H1 (cell line): ENCODE measurements around the gene NCAPG2. TPM values are rescaled to one million over a fixed set of nuclear protein-coding genes. Genes with fewer than 3 reads are reported as not detected.

Experiments used
- microRNA-seq, 2 experiments: library from miRNA; unstranded; fragments of <30 nt; microRNA quantifications; one replicate each; pipeline versions ENCODE4 to v1.2.0, GENCODE V29; 2016 to 2020; ENCODE audit warnings: borderline microRNAs expressed in 2 of 2, borderline number of aligned reads in 2 of 2, borderline replicate concordance in 1 of 2
- polyA plus RNA-seq, 7 experiments: library from polyadenylated mRNA; depleted of rRNA in 3 of 7; stranded (reverse) in 5 of 7; unstranded in 2 of 7; fragments of >200 nt in 5 of 7; fragments of 200-250 nt in 2 of 7; gene quantifications; 1 replicate in 5 of 7; 2 replicates in 1 of 7; 4 replicates in 1 of 7; pipeline versions ENCODE4 v1.2.1 to v1.2.3, GENCODE V29; 2011 to 2013; ENCODE audit warnings: missing spikeins in 2 of 7, mixed read lengths in 2 of 7
- small RNA-seq: library from polyadenylated mRNA; stranded (forward); fragments of <200 nt; extraction: miRNeasy Mini kit (QIAGEN cat#:217004); gene quantifications from one replicate; pipeline ENCODE3, GENCODE V24; 2013; ENCODE audit not compliant: insufficient read depth
- total RNA-seq: library from RNA; stranded (reverse); fragmentation: NEBNext Ultra II Directional; extraction: Animal tissue kit (Norgen Biotek cat#: 25700); gene quantifications from 2 replicates; pipeline ENCODE4 v1.2.1, GENCODE V29; 2021

Gene NCAPG2
- total and polyA plus RNA-seq, 2 of the 8 experiments (the other 6 are each of a cell fraction or from before 2014, with no cell fraction given), result 49.9 to 119 TPM

Small RNAs within 50 kb of the gene (microRNA-seq; reads per million reads assigned to microRNA genes)
- gene MIR5707, result 0 reads per million in 2 experiments

Small RNAs within 50 kb of the gene (small RNA-seq; reads per million reads assigned to genes)
- gene MIR5707, result not detected
- gene THAP5P1, result not detected

Other genes with a start within 250 kb of the NCAPG2 start
- gene PTPRN2, start 117.0 kb downstream of the NCAPG2 start, total RNA-seq, result 3.6 and 4.5 TPM in 2 replicates
- 2.6 and 4.9 TPM in 2 replicates for gene PTPRN2, start 117.0 kb downstream of the NCAPG2 start, polyA plus RNA-seq (2011; rRNA removed)
- gene ESYT2, start 124.7 kb upstream of the NCAPG2 start, total RNA-seq, result 36.5 and 37.5 TPM in 2 replicates
- gene ESYT2, start 124.7 kb upstream of the NCAPG2 start, polyA plus RNA-seq (2011; rRNA removed), result 19.3 and 27.0 TPM in 2 replicates
- 13.1 and 15.9 TPM in 2 replicates for gene DYNC2I1, start 151.8 kb upstream of the NCAPG2 start, total RNA-seq
- 28.6 and 29.2 TPM in 2 replicates for gene DYNC2I1, start 151.8 kb upstream of the NCAPG2 start, polyA plus RNA-seq (2011; rRNA removed)